SU-DHL-6 (cell line): ENCODE data around the gene RNF130.

Source experiments
- H2AFZ ChIP-seq: fragments of 200-600 bp; sonication (generic); 2 replicates; pipeline ENCODE4 v1.6.1; 2014; ENCODE audit warnings: low read depth, mild to moderate bottlenecking, moderate library complexity, mixed read lengths, antibody characterized with exemption, low read length; ENCODE audit not compliant: severe bottlenecking
- H3F3A ChIP-seq: fragments of 200-600 bp; shearing (Covaris generic); 2 replicates; pipeline ENCODE4 v1.6.0; 2016; ENCODE audit warnings: antibody characterized with exemption, mild to moderate bottlenecking; ENCODE audit not compliant: insufficient read depth
- H3K27ac ChIP-seq: fragments of 200-600 bp; sonication (generic); 2 replicates; pipeline ENCODE4 v1.5.1; 2016; ENCODE audit warnings: low read depth, mild to moderate bottlenecking, low read length, moderate library complexity, mixed read lengths
- H3K27me3 ChIP-seq: fragments of 200-600 bp; sonication (generic), shearing (Covaris generic); 2 replicates; pipeline ENCODE4 v1.6.0; 2014; ENCODE audit warnings: mild to moderate bottlenecking, low read length
- H3K36me3 ChIP-seq: fragments of 200-600 bp; sonication (generic); 2 replicates; pipeline ENCODE4 v1.6.1; 2014; ENCODE audit warnings: mild to moderate bottlenecking, low read length, mixed read lengths
- H3K4me2 ChIP-seq: fragments of 300-600, 200-600 bp; shearing (Covaris generic), sonication (generic); 2 replicates; pipeline ENCODE4 v1.6.0; 2014; ENCODE audit warnings: low read length, low read depth, mild to moderate bottlenecking; ENCODE audit not compliant: poor library complexity, severe bottlenecking
- H3K4me3 ChIP-seq: fragments of 200-600 bp; sonication (generic); 2 replicates; pipeline ENCODE4 v1.5.1; 2014; ENCODE audit warnings: antibody characterized with exemption, low read length, mild to moderate bottlenecking, mixed read lengths; ENCODE audit not compliant: insufficient read depth, poor library complexity, severe bottlenecking
- H3K79me2 ChIP-seq: fragments of 200-600 bp; sonication (generic); 2 replicates; pipeline ENCODE4 v1.6.1; 2014; ENCODE audit warnings: mild to moderate bottlenecking, low read length, moderate library complexity; ENCODE audit not compliant: insufficient read depth
- H3K9ac ChIP-seq: fragments of 200-600 bp; sonication (generic); 2 replicates; pipeline ENCODE4 v1.7.0; 2014; ENCODE audit warnings: mild to moderate bottlenecking, low read length
- H3K9me2 ChIP-seq: fragments of 200-600 bp; sonication (generic); replicated peaks from 2 replicates; pipeline ENCODE4 v1.6.1; 2014; ENCODE audit warnings: low read length; ENCODE audit not compliant: insufficient read depth
- H3K9me3 ChIP-seq: fragments of 200-600 bp; sonication (generic); 2 replicates; pipeline ENCODE4 v1.6.1; 2014; ENCODE audit warnings: low read length, mixed read lengths; ENCODE audit not compliant: insufficient read depth
- H4K20me1 ChIP-seq: fragments of 200-600 bp; sonication (generic); 2 replicates; pipeline ENCODE4 v1.6.1; 2014; ENCODE audit warnings: low read depth, mild to moderate bottlenecking, antibody characterized with exemption, low read length, moderate library complexity, mixed read lengths
- EZH2phosphoT487 ChIP-seq: fragments of 200-600 bp; sonication (generic), shearing (Covaris generic); conservative IDR thresholded peaks from 2 replicates; pipeline ENCODE4 v1.6.1; 2018; ENCODE audit warnings: mild to moderate bottlenecking, antibody characterized with exemption, low read length, moderate library complexity, mixed read lengths
- TF ChIP-seq, protein P1 (sequence below): fragments of 200-600 bp; sonication (generic); IDR thresholded peaks from one replicate; pipeline ENCODE4 v1.5.1; 2017; ENCODE audit warnings: antibody characterized with exemption, mild to moderate bottlenecking, low read length, moderate library complexity; ENCODE audit not compliant: insufficient read depth, poor library complexity, severe bottlenecking

Gene RNF130

GRCh38 chr5:180085837-180086236, 14.3 kb upstream of the RNF130 start:
- Histone ChIP-seq H3K9ac (no peak overlapping the region), H3K4me3 (no peak overlapping the region), H2AFZ (no peak overlapping the region), H3K9me2 (no peaks in the 10 kb centered on the region), H3K27ac (no peak overlapping the region), H4K20me1 (no peaks in the 10 kb centered on the region), H3K79me2 (no peaks in the 10 kb centered on the region), H3K9me3 (no peaks in the 10 kb centered on the region), H3K27me3 (no peaks in the 10 kb centered on the region), H3K36me3 (no peaks in the 10 kb centered on the region), H3F3A (no peaks in the 10 kb centered on the region), H3K4me2 (no peak overlapping the region)
- TF ChIP-seq, protein P1, sequence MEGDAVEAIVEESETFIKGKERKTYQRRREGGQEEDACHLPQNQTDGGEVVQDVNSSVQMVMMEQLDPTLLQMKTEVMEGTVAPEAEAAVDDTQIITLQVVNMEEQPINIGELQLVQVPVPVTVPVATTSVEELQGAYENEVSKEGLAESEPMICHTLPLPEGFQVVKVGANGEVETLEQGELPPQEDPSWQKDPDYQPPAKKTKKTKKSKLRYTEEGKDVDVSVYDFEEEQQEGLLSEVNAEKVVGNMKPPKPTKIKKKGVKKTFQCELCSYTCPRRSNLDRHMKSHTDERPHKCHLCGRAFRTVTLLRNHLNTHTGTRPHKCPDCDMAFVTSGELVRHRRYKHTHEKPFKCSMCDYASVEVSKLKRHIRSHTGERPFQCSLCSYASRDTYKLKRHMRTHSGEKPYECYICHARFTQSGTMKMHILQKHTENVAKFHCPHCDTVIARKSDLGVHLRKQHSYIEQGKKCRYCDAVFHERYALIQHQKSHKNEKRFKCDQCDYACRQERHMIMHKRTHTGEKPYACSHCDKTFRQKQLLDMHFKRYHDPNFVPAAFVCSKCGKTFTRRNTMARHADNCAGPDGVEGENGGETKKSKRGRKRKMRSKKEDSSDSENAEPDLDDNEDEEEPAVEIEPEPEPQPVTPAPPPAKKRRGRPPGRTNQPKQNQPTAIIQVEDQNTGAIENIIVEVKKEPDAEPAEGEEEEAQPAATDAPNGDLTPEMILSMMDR, result no peak
- no peak for TF ChIP-seq EZH2phosphoT487

DNA sequence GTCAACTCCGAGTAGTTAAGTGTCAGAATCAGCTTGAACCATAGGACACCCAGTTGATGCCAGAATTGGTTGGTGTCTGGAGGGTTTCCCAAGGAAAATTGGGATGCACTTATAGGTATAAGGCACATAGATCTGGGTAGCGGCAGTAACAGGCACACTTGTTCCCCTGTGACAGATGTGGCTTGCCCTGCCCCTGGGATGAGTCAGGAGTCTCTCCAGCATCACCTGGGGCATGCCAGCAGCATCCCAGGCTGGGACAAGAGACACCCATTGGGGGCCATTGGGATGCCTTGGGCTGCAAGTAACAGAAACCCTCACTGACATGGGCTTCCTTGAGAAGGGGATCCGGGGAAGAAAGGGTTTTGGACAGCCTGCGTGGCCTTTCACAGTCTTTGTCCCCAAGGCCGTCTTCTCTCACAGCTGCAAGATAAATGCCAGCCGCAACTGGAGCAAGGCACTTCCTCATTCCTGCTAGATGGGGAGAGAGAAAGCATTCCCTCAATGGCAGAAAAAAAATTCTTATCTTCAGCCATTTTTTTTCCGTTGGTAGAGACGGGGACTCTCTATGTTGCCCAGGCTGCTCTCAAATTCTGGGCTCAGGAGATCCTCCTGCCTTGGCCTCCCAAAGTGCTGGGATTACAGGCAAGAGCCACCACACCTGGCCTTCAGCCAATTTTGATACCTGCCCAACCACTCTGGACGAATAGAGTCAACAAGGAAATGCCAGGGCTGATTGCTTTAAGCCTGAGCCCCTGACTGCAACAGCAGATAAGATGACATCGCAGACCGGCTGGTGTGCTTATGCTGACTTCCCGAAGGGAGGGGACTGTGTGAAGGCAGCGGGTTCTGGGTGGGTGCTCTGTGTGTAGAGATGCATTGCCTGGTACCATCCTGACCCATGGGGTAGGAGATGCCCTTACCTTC, 13.3 kb upstream of the RNF130 start:
- Histone ChIP-seq H3K79me2 (no peaks in the 10 kb centered on the region), H3K4me3 (no peak overlapping the region), H3F3A (no peaks in the 10 kb centered on the region), H3K9me2 (no peaks in the 10 kb centered on the region), H3K36me3 (no peaks in the 10 kb centered on the region), H3K9me3 (no peaks in the 10 kb centered on the region), H3K27ac (no peak overlapping the region), H4K20me1 (no peaks in the 10 kb centered on the region), H3K9ac (no peak overlapping the region), H2AFZ (no peak overlapping the region), H3K27me3 (no peaks in the 10 kb centered on the region), H3K4me2 (no peak overlapping the region)
- no peak for TF ChIP-seq EZH2phosphoT487
- TF ChIP-seq, protein P1, result no peak

GRCh38 chr5:180083529-180084060, 12.0 kb upstream of the RNF130 start:
- Histone ChIP-seq H3K36me3 (no peaks in the 10 kb centered on the region), H2AFZ (no peak overlapping the region), H3K9me2 (no peaks in the 10 kb centered on the region), H3K4me3 (no peak overlapping the region), H4K20me1 (no peaks in the 10 kb centered on the region), H3F3A (no peaks in the 10 kb centered on the region), H3K9me3 (no peaks in the 10 kb centered on the region), H3K79me2 (no peaks in the 10 kb centered on the region), H3K27ac (no peak overlapping the region), H3K4me2 (no peak overlapping the region), H3K9ac (no peak overlapping the region), H3K27me3 (no peaks in the 10 kb centered on the region)
- TF ChIP-seq, protein P1, result no peak
- no peak for TF ChIP-seq EZH2phosphoT487
